ENCODE data around the gene MUC6.

DNA sequence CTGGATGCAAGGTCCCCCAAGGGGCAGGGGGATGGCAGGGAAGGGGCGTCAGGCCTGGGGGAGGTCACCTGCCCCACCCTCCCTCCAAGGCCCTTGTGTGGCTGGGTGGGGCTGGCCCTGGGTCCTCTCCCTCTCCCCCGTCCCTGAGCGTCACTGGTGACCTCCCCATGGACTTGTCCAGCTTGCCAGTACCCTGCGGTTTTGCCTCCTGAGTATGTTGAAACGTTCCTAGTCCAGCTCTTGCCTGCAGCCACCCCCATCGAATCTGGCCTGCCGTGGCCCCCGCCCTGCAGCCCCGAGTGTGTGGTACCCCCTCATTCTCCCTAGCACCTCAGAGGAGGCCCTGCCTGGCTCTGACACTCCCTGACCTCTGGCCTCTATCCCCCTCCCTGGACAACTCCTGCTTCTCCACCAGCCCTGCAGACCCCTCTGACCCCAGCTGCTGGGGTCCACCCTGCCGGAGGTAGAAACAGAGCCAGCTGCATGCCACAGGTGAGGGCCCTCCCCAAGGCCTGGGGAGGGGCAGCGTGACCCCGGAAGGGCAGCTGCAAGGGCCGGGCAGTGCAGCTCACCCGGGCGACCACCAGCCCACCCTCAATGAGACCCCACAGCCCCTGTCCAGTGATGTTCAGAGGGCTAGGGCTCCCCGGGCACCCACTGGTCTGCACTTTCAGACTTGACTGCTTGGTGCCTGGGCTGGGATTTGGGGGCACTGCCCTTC, 4.1 kb upstream of the MUC6 start:
- TF ChIP-seq JUN (IDR thresholded peaks at IDR 0.05; ENCODE audit: borderline replicate concordance, insufficient read depth, insufficient read length, low read depth) (no peak), POLR2AphosphoS5 (IDR thresholded peaks at IDR 0.05; ENCODE audit: insufficient read depth, low read depth, low read length) (no peak), EZH2 (IDR thresholded peaks at IDR 0.05; ENCODE audit: borderline replicate concordance, low read depth, low read length, severe bottlenecking) (no peak), POLR2A (IDR thresholded peaks at IDR 0.05; ENCODE audit: low read depth, low read length) (no peak), FOS (IDR thresholded peaks at IDR 0.05; ENCODE audit: borderline replicate concordance, insufficient read depth, low read length) (no peak)
- TF ChIP-seq, protein P1, sequence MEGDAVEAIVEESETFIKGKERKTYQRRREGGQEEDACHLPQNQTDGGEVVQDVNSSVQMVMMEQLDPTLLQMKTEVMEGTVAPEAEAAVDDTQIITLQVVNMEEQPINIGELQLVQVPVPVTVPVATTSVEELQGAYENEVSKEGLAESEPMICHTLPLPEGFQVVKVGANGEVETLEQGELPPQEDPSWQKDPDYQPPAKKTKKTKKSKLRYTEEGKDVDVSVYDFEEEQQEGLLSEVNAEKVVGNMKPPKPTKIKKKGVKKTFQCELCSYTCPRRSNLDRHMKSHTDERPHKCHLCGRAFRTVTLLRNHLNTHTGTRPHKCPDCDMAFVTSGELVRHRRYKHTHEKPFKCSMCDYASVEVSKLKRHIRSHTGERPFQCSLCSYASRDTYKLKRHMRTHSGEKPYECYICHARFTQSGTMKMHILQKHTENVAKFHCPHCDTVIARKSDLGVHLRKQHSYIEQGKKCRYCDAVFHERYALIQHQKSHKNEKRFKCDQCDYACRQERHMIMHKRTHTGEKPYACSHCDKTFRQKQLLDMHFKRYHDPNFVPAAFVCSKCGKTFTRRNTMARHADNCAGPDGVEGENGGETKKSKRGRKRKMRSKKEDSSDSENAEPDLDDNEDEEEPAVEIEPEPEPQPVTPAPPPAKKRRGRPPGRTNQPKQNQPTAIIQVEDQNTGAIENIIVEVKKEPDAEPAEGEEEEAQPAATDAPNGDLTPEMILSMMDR (IDR thresholded peaks at IDR 0.05; ENCODE audit: extremely low read depth in 1 of 2, insufficient read depth in 1 of 2, low read depth in 1 of 2, low read length in 2 of 2), result no peak
- TF ChIP-seq, protein P2, sequence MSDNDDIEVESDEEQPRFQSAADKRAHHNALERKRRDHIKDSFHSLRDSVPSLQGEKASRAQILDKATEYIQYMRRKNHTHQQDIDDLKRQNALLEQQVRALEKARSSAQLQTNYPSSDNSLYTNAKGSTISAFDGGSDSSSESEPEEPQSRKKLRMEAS (IDR thresholded peaks at IDR 0.05; ENCODE audit: insufficient read depth, insufficient read length), result no peak
